KMS-11 (cell line): ENCODE data around the gene MRRF.

Source experiments
- H2AFZ ChIP-seq: fragments of 200-600 bp; sonication (generic); 2 replicates; pipeline ENCODE4 v1.6.1; 2016; ENCODE audit warnings: antibody characterized with exemption, mixed run types, low read depth
- H3K27ac ChIP-seq: fragments of 200-600 bp; sonication (generic); 2 replicates; pipeline ENCODE4 v1.6.1; 2016; ENCODE audit warnings: mild to moderate bottlenecking, mixed run types
- H3K27me3 ChIP-seq: fragments of 200-600 bp; sonication (generic); 2 replicates; pipeline ENCODE4 v1.6.1; 2017; ENCODE audit warnings: mild to moderate bottlenecking, low read depth, mixed run types, moderate library complexity; ENCODE audit not compliant: insufficient read depth
- H3K36me3 ChIP-seq: fragments of 200-600 bp; sonication (generic); 2 replicates; pipeline ENCODE4 v1.6.1; 2017; ENCODE audit warnings: mild to moderate bottlenecking, mixed run types; ENCODE audit not compliant: insufficient read depth
- H3K4me1 ChIP-seq: fragments of 200-600 bp; sonication (generic); 2 replicates; pipeline ENCODE4 v1.6.1; 2016; ENCODE audit warnings: mild to moderate bottlenecking, low read depth, mixed run types; ENCODE audit not compliant: poor library complexity, severe bottlenecking
- H3K4me2 ChIP-seq: fragments of 200-600 bp; sonication (generic); 2 replicates; pipeline ENCODE4 v1.7.0; 2016; ENCODE audit warnings: mild to moderate bottlenecking, mixed run types
- H3K4me3 ChIP-seq: fragments of 200-600 bp; sonication (generic); IDR thresholded peaks from 2 replicates; pipeline ENCODE4 v1.6.1; 2017; ENCODE audit warnings: low read depth, low read length, mixed read lengths; ENCODE audit not compliant: insufficient read depth
- H3K79me2 ChIP-seq: fragments of 200-600 bp; sonication (generic); 2 replicates; pipeline ENCODE4 v1.6.1; 2016; ENCODE audit warnings: low read depth, mixed run types; ENCODE audit not compliant: insufficient read depth
- H3K9ac ChIP-seq: fragments of 200-600 bp; sonication (generic); 2 replicates; pipeline ENCODE4 v1.6.1; 2016; ENCODE audit warnings: mild to moderate bottlenecking, mixed run types
- H4K20me1 ChIP-seq: fragments of 200-600 bp; sonication (generic); 2 replicates; pipeline ENCODE4 v1.6.1; 2016; ENCODE audit warnings: mild to moderate bottlenecking, mixed run types; ENCODE audit not compliant: insufficient read depth
- TF ChIP-seq, protein P1 (sequence below): fragments of 200-600 bp; sonication (generic); conservative IDR thresholded peaks from 2 replicates; pipeline ENCODE4 v1.6.1; 2017; ENCODE audit warnings: low read depth, mild to moderate bottlenecking, antibody characterized with exemption, low read length, moderate library complexity, mixed read lengths

Gene MRRF

DNA sequence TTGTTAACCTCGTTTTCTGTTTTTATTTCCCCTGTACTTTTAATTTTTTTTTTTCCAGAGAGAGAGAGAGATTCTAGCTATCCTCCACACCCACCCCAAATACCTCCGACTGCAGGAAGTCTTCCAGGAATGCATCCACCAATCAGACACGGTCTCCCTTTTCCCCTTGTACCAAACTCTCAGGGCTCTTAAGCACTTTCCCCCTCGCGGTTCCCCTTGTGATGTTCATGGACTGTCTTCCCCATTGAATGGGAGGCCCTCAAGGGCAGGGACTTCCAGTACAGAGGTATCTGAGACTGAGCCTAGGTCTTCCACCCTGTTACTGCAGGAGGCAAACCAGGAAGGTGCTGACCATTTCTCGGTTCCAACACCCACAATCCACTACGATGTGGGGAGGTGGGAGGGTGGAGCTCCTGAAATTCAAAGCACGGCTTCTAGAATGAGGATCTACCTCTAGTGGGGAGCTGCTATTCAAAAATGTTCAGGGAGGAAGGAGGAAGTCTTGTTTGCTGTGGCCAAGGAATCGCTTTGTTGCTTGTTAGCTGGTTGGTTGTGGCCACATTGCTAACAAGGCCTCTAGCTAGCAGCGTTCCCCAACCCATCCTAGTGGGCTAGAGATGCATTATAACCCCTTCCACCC is 68.6 kb downstream of the MRRF start:
- Histone ChIP-seq H4K20me1 (peaks cover 2% of the 10 kb centered on the region; the same call in 1 of the 2 replicates), H3K4me3 (no peak overlapping the region), H3K4me2 (no peak overlapping the region), H3K79me2 (no peaks in the 10 kb centered on the region), H3K4me1 (peaks cover 13% of the 10 kb centered on the region), H3K9ac (no peak overlapping the region), H3K36me3 (no peaks in the 10 kb centered on the region), H2AFZ (no peak overlapping the region), H3K27me3 (no peaks in the 10 kb centered on the region), H3K27ac (no peak overlapping the region)
- TF ChIP-seq, protein P1, sequence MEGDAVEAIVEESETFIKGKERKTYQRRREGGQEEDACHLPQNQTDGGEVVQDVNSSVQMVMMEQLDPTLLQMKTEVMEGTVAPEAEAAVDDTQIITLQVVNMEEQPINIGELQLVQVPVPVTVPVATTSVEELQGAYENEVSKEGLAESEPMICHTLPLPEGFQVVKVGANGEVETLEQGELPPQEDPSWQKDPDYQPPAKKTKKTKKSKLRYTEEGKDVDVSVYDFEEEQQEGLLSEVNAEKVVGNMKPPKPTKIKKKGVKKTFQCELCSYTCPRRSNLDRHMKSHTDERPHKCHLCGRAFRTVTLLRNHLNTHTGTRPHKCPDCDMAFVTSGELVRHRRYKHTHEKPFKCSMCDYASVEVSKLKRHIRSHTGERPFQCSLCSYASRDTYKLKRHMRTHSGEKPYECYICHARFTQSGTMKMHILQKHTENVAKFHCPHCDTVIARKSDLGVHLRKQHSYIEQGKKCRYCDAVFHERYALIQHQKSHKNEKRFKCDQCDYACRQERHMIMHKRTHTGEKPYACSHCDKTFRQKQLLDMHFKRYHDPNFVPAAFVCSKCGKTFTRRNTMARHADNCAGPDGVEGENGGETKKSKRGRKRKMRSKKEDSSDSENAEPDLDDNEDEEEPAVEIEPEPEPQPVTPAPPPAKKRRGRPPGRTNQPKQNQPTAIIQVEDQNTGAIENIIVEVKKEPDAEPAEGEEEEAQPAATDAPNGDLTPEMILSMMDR, result no peak

DNA sequence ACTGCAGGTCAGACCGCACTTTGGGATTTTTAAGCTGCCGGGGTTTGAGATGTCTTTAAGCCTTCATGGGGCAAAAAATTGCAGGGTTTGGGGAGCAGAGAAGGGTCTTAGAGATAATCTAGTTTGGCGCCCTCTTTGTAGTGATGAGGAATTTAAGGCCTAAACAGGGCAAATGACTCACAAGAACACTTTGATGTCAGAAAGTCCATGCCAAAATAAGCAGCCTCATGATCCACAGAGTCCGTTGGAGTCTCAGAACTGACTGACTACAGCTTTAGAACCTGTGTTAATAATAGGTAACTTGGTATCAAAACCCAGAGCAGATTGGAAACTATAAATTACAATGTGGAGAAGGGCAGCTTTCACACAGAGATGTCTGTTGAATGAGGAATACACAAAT is 70.2 kb downstream of the MRRF start:
- Histone ChIP-seq H3K4me3 (no peak overlapping the region), H3K4me1 (no peaks in the 10 kb centered on the region)
- TF ChIP-seq, protein P1, result no peak

DNA sequence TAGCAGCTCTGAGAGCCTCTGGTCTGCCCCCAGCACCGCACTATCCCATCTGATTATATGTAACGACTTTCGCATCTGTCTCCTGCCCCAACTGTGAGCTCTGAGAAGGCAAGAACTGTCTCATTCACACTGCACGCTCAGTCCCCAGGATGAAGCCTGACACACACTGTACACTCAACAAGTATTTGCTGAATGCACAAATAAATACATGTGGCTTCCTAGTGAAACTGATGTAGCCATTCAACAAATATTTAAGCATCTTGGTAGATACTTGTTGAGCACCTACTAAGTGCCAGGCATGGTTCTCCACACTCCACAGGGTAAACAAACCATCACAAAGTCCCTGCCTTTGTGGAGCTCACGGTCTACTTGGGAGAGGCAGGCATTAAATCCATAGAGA is 71.5 kb downstream of the MRRF start:
- Histone ChIP-seq H2AFZ (no peak overlapping the region), H3K79me2 (no peaks in the 10 kb centered on the region), H3K4me3 (no peak overlapping the region), H3K27me3 (no peaks in the 10 kb centered on the region), H4K20me1 (no peaks in the 10 kb centered on the region), H3K4me2 (no peak overlapping the region), H3K27ac (no peak overlapping the region), H3K9ac (no peak overlapping the region), H3K4me1 (no peaks in the 10 kb centered on the region), H3K36me3 (no peaks in the 10 kb centered on the region)
- TF ChIP-seq, protein P1, result no peak

More for the DNA sequence above, 70.2 kb downstream of the MRRF start:
- H3K79me2 ChIP-seq, result no peaks in the 10 kb centered on the region
- no peak overlapping the region for H2AFZ ChIP-seq
- H4K20me1 ChIP-seq, result no peaks in the 10 kb centered on the region
- no peak overlapping the region for H3K27ac ChIP-seq
- H3K4me2 ChIP-seq, result no peak overlapping the region
- H3K9ac ChIP-seq, result no peak overlapping the region
- no peaks in the 10 kb centered on the region for H3K27me3 ChIP-seq
- H3K36me3 ChIP-seq, result no peaks in the 10 kb centered on the region

DNA sequence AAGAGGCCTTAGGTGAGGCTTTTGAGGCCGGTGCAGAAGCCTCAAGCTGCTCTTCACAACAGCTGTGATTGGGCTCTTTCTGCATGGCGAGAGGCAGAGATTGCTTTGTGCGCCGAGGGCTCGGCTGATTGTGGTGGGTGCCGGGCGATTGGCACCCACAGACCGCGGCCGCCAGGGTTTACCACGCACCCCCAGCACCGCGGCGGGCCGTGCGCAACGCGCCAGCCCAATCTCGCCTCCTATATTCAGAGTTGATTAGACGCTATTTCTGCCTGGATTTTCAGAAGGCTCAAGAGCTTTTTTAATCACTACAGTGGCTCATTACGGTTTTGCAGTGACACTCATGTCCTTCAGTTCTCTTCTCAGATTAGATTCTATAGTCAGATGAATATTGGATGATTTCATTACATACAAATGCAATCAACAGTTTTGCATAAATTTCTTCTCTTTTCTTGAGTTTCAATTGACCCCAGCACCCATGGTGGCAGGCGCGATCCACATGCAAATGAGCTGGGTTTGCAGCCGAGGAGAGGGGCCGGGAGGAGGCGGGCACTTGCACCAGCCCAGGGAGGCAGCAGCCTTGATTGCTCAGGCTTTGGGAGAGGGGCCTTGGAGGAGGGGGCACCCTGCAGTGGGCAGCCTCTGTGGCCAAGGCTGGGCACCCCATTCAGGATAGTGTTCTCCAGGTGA is 72.3 kb downstream of the MRRF start:
- no peak overlapping the region for H2AFZ ChIP-seq
- no peak overlapping the region for H3K9ac ChIP-seq
- TF ChIP-seq, protein P1, result no peak
- no peak overlapping the region for H3K4me3 ChIP-seq
- no peaks in the 10 kb centered on the region for H3K4me1 ChIP-seq
- no peaks in the 10 kb centered on the region for H3K27me3 ChIP-seq
- H4K20me1 ChIP-seq, result no peaks in the 10 kb centered on the region
- no peaks in the 10 kb centered on the region for H3K36me3 ChIP-seq
- no peak overlapping the region for H3K4me2 ChIP-seq
- no peaks in the 10 kb centered on the region for H3K79me2 ChIP-seq
- no peak overlapping the region for H3K27ac ChIP-seq
